BLaER1 treated with 17β-estradiol and CSF1 and Interleukin-3, amounts not matched to agents 10 nM and 100 nM (cell line): ENCODE measurements around the gene NAPSA.

Experiments used
- H3K27ac ChIP-seq, 11 experiments: shearing (Covaris generic); formaldehyde crosslinking; 2 replicates each; pipeline ENCODE4 v1.8.1; 2022
- H3K27me3 ChIP-seq, 11 experiments: shearing (Covaris generic); formaldehyde crosslinking; 2 replicates each; pipeline ENCODE4 v1.8.1; 2022
- H3K36me3 ChIP-seq, 11 experiments: shearing (Covaris generic); formaldehyde crosslinking; 2 replicates each; pipeline ENCODE4 v1.8.1; 2022
- H3K4me1 ChIP-seq, 10 experiments: shearing (Covaris generic); formaldehyde crosslinking; 2 replicates each; pipeline ENCODE4 v1.8.1; 2022
- H3K4me2 ChIP-seq, 11 experiments: shearing (Covaris generic); formaldehyde crosslinking; 2 replicates each; pipeline ENCODE4 v1.8.1; 2022
- H3K4me3 ChIP-seq, 10 experiments: shearing (Covaris generic); formaldehyde crosslinking; 2 replicates each; pipeline ENCODE4 v1.8.1; 2022
- H3K9ac ChIP-seq, 11 experiments: shearing (Covaris generic); formaldehyde crosslinking; 2 replicates each; pipeline ENCODE4 v1.8.1; 2022
- H3K9me3 ChIP-seq, 11 experiments: shearing (Covaris generic); formaldehyde crosslinking; replicated peaks in 1 of 11; 2 replicates each; pipeline ENCODE4 v1.8.1; 2022
- H4K20me1 ChIP-seq, 11 experiments: shearing (Covaris generic); formaldehyde crosslinking; 2 replicates each; pipeline ENCODE4 v1.8.1; 2022
- Cebpa-rat ChIP-seq, 11 experiments: shearing (Covaris generic); IDR thresholded peaks; 2 replicates each; pipeline ENCODE4 v1.8.1; 2022

NAPSA gene

GRCh38 chr19:50322931-50323781, 42.3 kb downstream of the NAPSA start:
- peaks cover 40 to 85% (median 59%) of the 10 kb centered on the region in 11 experiments for H3K27me3 ChIP-seq
- no peak overlapping the region for H3K4me3 ChIP-seq
- no peak overlapping the region for H3K9ac ChIP-seq
- H3K9me3 ChIP-seq = peaks cover 0 to 4% (median 0%) of the 10 kb centered on the region in 11 experiments; a peak in 4 of 22 replicates
- H3K4me1 ChIP-seq = peaks cover 0 to 15% (median 11%) of the 10 kb centered on the region in 10 experiments; a peak in 18 of 20 replicates
- TF ChIP-seq Cebpa-rat (IDR thresholded peaks at IDR 0.05) = no peak
- no peak overlapping the region for H3K4me2 ChIP-seq
- no peak overlapping the region for H3K27ac ChIP-seq
- peaks cover 0 to 19% (median 0%) of the 10 kb centered on the region in 11 experiments; a peak in 5 of 22 replicates for H4K20me1 ChIP-seq
- H3K36me3 ChIP-seq = no peaks in the 10 kb centered on the region

- Histone ChIP-seq H3K27me3 (peaks cover 39 to 85% (median 59%) of the 10 kb centered on the region in 11 experiments), H3K36me3 (no peaks in the 10 kb centered on the region), H3K9ac (no peak overlapping the region), H4K20me1 (peaks cover 0 to 19% (median 0%) of the 10 kb centered on the region in 11 experiments; a peak in 5 of 22 replicates), H3K4me2 (no peak overlapping the region), H3K4me3 (no peak overlapping the region), H3K4me1 (peaks cover 0 to 15% (median 11%) of the 10 kb centered on the region in 10 experiments; a peak in 18 of 20 replicates), H3K27ac (no peak overlapping the region), H3K9me3 (no peaks in the 10 kb centered on the region; a peak in 1 of 22 replicates)
- TF ChIP-seq Cebpa-rat (IDR thresholded peaks at IDR 0.05) = no peak
These were observed 43.2 kb downstream of the NAPSA start for GRCh38 chr19:50322234-50322633.

- TF ChIP-seq Cebpa-rat (IDR thresholded peaks at IDR 0.05) = no peak
- Histone ChIP-seq H3K4me1 (peaks cover 0 to 15% (median 11%) of the 10 kb centered on the region in 10 experiments; a peak in 18 of 20 replicates), H3K36me3 (no peaks in the 10 kb centered on the region), H4K20me1 (peaks cover 0 to 19% (median 0%) of the 10 kb centered on the region in 11 experiments; a peak in 5 of 22 replicates), H3K9me3 (no peaks in the 10 kb centered on the region), H3K4me2 (no peak overlapping the region), H3K9ac (no peak overlapping the region), H3K27me3 (peaks cover 38 to 85% (median 59%) of the 10 kb centered on the region in 11 experiments), H3K4me3 (no peak overlapping the region), H3K27ac (no peak overlapping the region)
These were observed 43.6 kb downstream of the NAPSA start for GRCh38 chr19:50321831-50322230.

- Histone ChIP-seq H3K27me3 (peaks cover 38 to 85% (median 59%) of the 10 kb centered on the region in 11 experiments), H3K4me1 (peaks cover 0 to 6% (median 3%) of the 10 kb centered on the region in 10 experiments; a peak in 9 of 20 replicates)
These were observed 44.8 kb downstream of the NAPSA start for GRCh38 chr19:50320596-50320995.

GRCh38 chr19:50320051-50320450, 45.4 kb downstream of the NAPSA start:
- H3K4me2 ChIP-seq = no peak overlapping the region
- no peak for TF ChIP-seq Cebpa-rat (IDR thresholded peaks at IDR 0.05)
- no peak overlapping the region for H3K9ac ChIP-seq
- H3K27ac ChIP-seq = no peak overlapping the region
- peaks cover 0 to 18% (median 0%) of the 10 kb centered on the region in 11 experiments; a peak in 5 of 22 replicates for H4K20me1 ChIP-seq
- H3K27me3 ChIP-seq = peaks cover 42 to 86% (median 60%) of the 10 kb centered on the region in 11 experiments
- H3K36me3 ChIP-seq = no peaks in the 10 kb centered on the region
- H3K4me1 ChIP-seq = peaks cover 0 to 3% (median 0%) of the 10 kb centered on the region in 10 experiments; a peak in 4 of 20 replicates
- no peak overlapping the region for H3K4me3 ChIP-seq
- H3K9me3 ChIP-seq = no peaks in the 10 kb centered on the region

More at GRCh38 chr19:50320596-50320995, 44.8 kb downstream of the NAPSA start:
- H3K27ac ChIP-seq = no peak overlapping the region
- peaks cover 0 to 19% (median 0%) of the 10 kb centered on the region in 11 experiments; a peak in 5 of 22 replicates for H4K20me1 ChIP-seq
- no peaks in the 10 kb centered on the region for H3K9me3 ChIP-seq
- no peak overlapping the region for H3K9ac ChIP-seq
- no peak overlapping the region for H3K4me3 ChIP-seq
- TF ChIP-seq Cebpa-rat (IDR thresholded peaks at IDR 0.05) = no peak
- H3K4me2 ChIP-seq = no peak overlapping the region
- H3K36me3 ChIP-seq = no peaks in the 10 kb centered on the region

- H3K9me3 ChIP-seq = no peaks in the 10 kb centered on the region
- H4K20me1 ChIP-seq = peaks cover 0 to 9% (median 0%) of the 10 kb centered on the region in 11 experiments; a peak in 5 of 22 replicates
- no peak overlapping the region for H3K9ac ChIP-seq
- no peak overlapping the region for H3K27ac ChIP-seq
- peaks cover 48 to 86% (median 61%) of the 10 kb centered on the region in 11 experiments for H3K27me3 ChIP-seq
- H3K4me2 ChIP-seq = no peak overlapping the region
- no peak for TF ChIP-seq Cebpa-rat (IDR thresholded peaks at IDR 0.05)
- no peak overlapping the region for H3K4me3 ChIP-seq
- no peaks in the 10 kb centered on the region for H3K36me3 ChIP-seq
- H3K4me1 ChIP-seq = peaks cover 0 to 3% (median 0%) of the 10 kb centered on the region in 10 experiments; a peak in 2 of 20 replicates
These were observed 46.3 kb downstream of the NAPSA start for GRCh38 chr19:50319156-50319555.

GRCh38 chr19:50318438-50318837, 47.0 kb downstream of the NAPSA start:
- peaks cover 0 to 3% (median 0%) of the 10 kb centered on the region in 10 experiments; a peak in 2 of 20 replicates for H3K4me1 ChIP-seq
- H3K36me3 ChIP-seq = no peaks in the 10 kb centered on the region
- no peak overlapping the region for H3K9ac ChIP-seq
- peaks cover 0 to 1% (median 0%) of the 10 kb centered on the region in 11 experiments; a peak in 3 of 22 replicates for H4K20me1 ChIP-seq
- no peak overlapping the region for H3K4me3 ChIP-seq
- peaks cover 52 to 86% (median 63%) of the 10 kb centered on the region in 11 experiments for H3K27me3 ChIP-seq
- H3K9me3 ChIP-seq = no peaks in the 10 kb centered on the region
- H3K4me2 ChIP-seq = no peak overlapping the region
- no peak for TF ChIP-seq Cebpa-rat (IDR thresholded peaks at IDR 0.05)
- H3K27ac ChIP-seq = no peak overlapping the region

GRCh38 chr19:50317115-50317514, 48.3 kb downstream of the NAPSA start:
- H3K36me3 ChIP-seq = no peaks in the 10 kb centered on the region
- no peak overlapping the region for H3K4me3 ChIP-seq
- no peaks in the 10 kb centered on the region; a peak in 4 of 22 replicates for H4K20me1 ChIP-seq
- no peak overlapping the region for H3K9ac ChIP-seq
- H3K27me3 ChIP-seq = peaks cover 65 to 89% (median 77%) of the 10 kb centered on the region in 11 experiments
- no peak overlapping the region for H3K27ac ChIP-seq
- no peak overlapping the region for H3K4me2 ChIP-seq
- peaks cover 0 to 3% (median 0%) of the 10 kb centered on the region in 10 experiments; a peak in 2 of 20 replicates for H3K4me1 ChIP-seq
- H3K9me3 ChIP-seq = no peaks in the 10 kb centered on the region
- no peak for TF ChIP-seq Cebpa-rat (IDR thresholded peaks at IDR 0.05)
